ENCODE measurements around the gene IL15. TPM values are rescaled to one million over a fixed set of nuclear protein-coding genes. Genes with fewer than 3 reads are reported as not detected.

The IL15 gene
- total and polyA plus RNA-seq, 4 donors: 0.93 to 2.0 (median 1.5) TPM

GRCh38 chr4:141759796-141760425 lies 123.5 kb downstream of the IL15 start:
- H3K9ac ChIP-seq (ENCODE audit: low read depth in 1 of 2, low read length in 2 of 2): no peak overlapping the region
- TF ChIP-seq FOXA2 (IDR thresholded peaks at IDR 0.05): no peak
- TF ChIP-seq REST (IDR thresholded peaks at IDR 0.05): no peak
- TF ChIP-seq SP1 (IDR thresholded peaks at IDR 0.05): no peak
- TF ChIP-seq GABPA (IDR thresholded peaks at IDR 0.05 in 1 of 2, conservative IDR thresholded peaks at IDR 0.05 in 1 of 2): no peak
- TF ChIP-seq HNF4A (conservative IDR thresholded peaks at IDR 0.05): no peak
- no peak for DNase-seq (ENCODE audit: low spot score)
- H3K9me3 ChIP-seq (ENCODE audit: control insufficient read depth in 4 of 4, low read length in 3 of 4): no peaks in the 10 kb centered on the region
- no peak overlapping the region for H3K4me3 ChIP-seq (ENCODE audit: low read depth in 1 of 3, low read length in 3 of 3)
- 77% methylated on average over 1 of the region's 1 CpG for WGBS
- no peaks in the 10 kb centered on the region for H3K27me3 ChIP-seq (ENCODE audit: control insufficient read depth in 4 of 4, insufficient read depth in 4 of 4, low read length in 3 of 4)
- no peaks in the 10 kb centered on the region for H3K4me1 ChIP-seq (ENCODE audit: control insufficient read depth in 4 of 4, insufficient read depth in 4 of 4, low read length in 3 of 4)
- H3K27ac ChIP-seq (ENCODE audit: low read depth in 1 of 2, low read length in 2 of 2): no peak overlapping the region
- no peaks in the 10 kb centered on the region for H3K36me3 ChIP-seq (ENCODE audit: control insufficient read depth in 4 of 4, insufficient read depth in 3 of 4, low read depth in 1 of 4, low read length in 3 of 4)

GRCh38 chr4:141761926-141762325 lies 125.5 kb downstream of the IL15 start:
- Histone ChIP-seq H3K27me3 (ENCODE audit: control insufficient read depth in 4 of 4, insufficient read depth in 4 of 4, low read length in 3 of 4) (no peaks in the 10 kb centered on the region), H3K36me3 (ENCODE audit: control insufficient read depth in 4 of 4, insufficient read depth in 3 of 4, low read depth in 1 of 4, low read length in 3 of 4) (no peaks in the 10 kb centered on the region), H3K4me1 (ENCODE audit: control insufficient read depth in 4 of 4, insufficient read depth in 4 of 4, low read length in 3 of 4) (no peaks in the 10 kb centered on the region), H3K27ac (ENCODE audit: low read depth in 1 of 2, low read length in 2 of 2) (no peak overlapping the region), H3K4me3 (ENCODE audit: low read depth in 1 of 3, low read length in 3 of 3) (no peak overlapping the region), H3K9ac (ENCODE audit: low read depth in 1 of 2, low read length in 2 of 2) (no peak overlapping the region), H3K9me3 (ENCODE audit: control insufficient read depth in 4 of 4, low read length in 3 of 4) (no peaks in the 10 kb centered on the region)
- 78% methylated on average over 2 of the region's 2 CpGs for WGBS
- DNase-seq (ENCODE audit: low spot score): no peak
- TF ChIP-seq HNF4A (conservative IDR thresholded peaks at IDR 0.05) (no peak), NR2F2 (IDR thresholded peaks at IDR 0.05) (no peak)

- Histone ChIP-seq H3K9me3 (ENCODE audit: control insufficient read depth in 4 of 4, low read length in 3 of 4) (no peaks in the 10 kb centered on the region), H3K4me1 (ENCODE audit: control insufficient read depth in 4 of 4, insufficient read depth in 4 of 4, low read length in 3 of 4) (peaks cover 0 to 1% (median 0%) of the 10 kb centered on the region in 4 donors), H3K36me3 (ENCODE audit: control insufficient read depth in 4 of 4, insufficient read depth in 3 of 4, low read depth in 1 of 4, low read length in 3 of 4) (no peaks in the 10 kb centered on the region), H3K9ac (ENCODE audit: low read depth in 1 of 2, low read length in 2 of 2) (no peak overlapping the region), H3K4me3 (ENCODE audit: low read depth in 1 of 3, low read length in 3 of 3) (no peak overlapping the region), H3K27me3 (ENCODE audit: control insufficient read depth in 4 of 4, insufficient read depth in 4 of 4, low read length in 3 of 4) (no peaks in the 10 kb centered on the region), H3K27ac (ENCODE audit: low read depth in 1 of 2, low read length in 2 of 2) (no peak overlapping the region)
- WGBS: 67% methylated on average over 2 of the region's 2 CpGs
- no peak for DNase-seq (ENCODE audit: low spot score)
- TF ChIP-seq REST (IDR thresholded peaks at IDR 0.05) (no peak), JUND (IDR thresholded peaks at IDR 0.05) (no peak), RAD21 (IDR thresholded peaks at IDR 0.05) (no peak), YY1 (IDR thresholded peaks at IDR 0.05) (no peak), RXRA (IDR thresholded peaks at IDR 0.05) (no peak), ATF3 (IDR thresholded peaks at IDR 0.05) (no peak), GABPA (IDR thresholded peaks at IDR 0.05 in 1 of 2, conservative IDR thresholded peaks at IDR 0.05 in 1 of 2) (no peak), TAF1 (conservative IDR thresholded peaks at IDR 0.05) (no peak), EGR1 (IDR thresholded peaks at IDR 0.05; ENCODE audit: low read depth in 2 of 2) (no peak), ZBTB33 (IDR thresholded peaks at IDR 0.05) (no peak), FOXA1 (IDR thresholded peaks at IDR 0.05) (no peak)
Observed at GRCh38 chr4:141763374-141763773, 127.0 kb downstream of the IL15 start.
